Loucy (cell line): Measurements from ENCODE around the gene TNKS1BP1.

Experiments used
- H2AFZ ChIP-seq: fragments of 200-600 bp; sonication (generic); 2 replicates; pipeline ENCODE4 v1.6.0; 2016; ENCODE audit warnings: antibody characterized with exemption, mild to moderate bottlenecking, low read length, moderate library complexity
- H3F3A ChIP-seq: fragments of 200-600 bp; 2 replicates; pipeline ENCODE4 v1.6.0; 2016; ENCODE audit warnings: antibody characterized with exemption, low read depth, mild to moderate bottlenecking
- H3K27me3 ChIP-seq: fragments of 200-600 bp; sonication (generic); 2 replicates; pipeline ENCODE4 v1.6.1; 2014; ENCODE audit warnings: low read length, mild to moderate bottlenecking; ENCODE audit not compliant: insufficient read depth, poor library complexity, severe bottlenecking
- H3K36me3 ChIP-seq: fragments of 200-600 bp; sonication (generic); 2 replicates; pipeline ENCODE4 v1.6.1; 2016; ENCODE audit warnings: low read length; ENCODE audit not compliant: insufficient read depth
- H3K4me1 ChIP-seq: fragments of 200-600 bp; sonication (generic); 2 replicates; pipeline ENCODE4 v1.5.1; 2014; ENCODE audit warnings: low read length, mild to moderate bottlenecking; ENCODE audit not compliant: insufficient read depth, poor library complexity, severe bottlenecking
- H3K4me2 ChIP-seq: fragments of 200-600 bp; sonication (generic); 2 replicates; pipeline ENCODE4 v1.6.0; 2014; ENCODE audit warnings: antibody characterized with exemption, low read length, low read depth, mild to moderate bottlenecking; ENCODE audit not compliant: poor library complexity, severe bottlenecking
- H3K4me3 ChIP-seq: fragments of 200-600 bp; sonication (generic); 2 replicates; pipeline ENCODE4 v1.5.1; 2014; ENCODE audit warnings: low read length, mild to moderate bottlenecking, mixed read lengths; ENCODE audit not compliant: poor library complexity, severe bottlenecking
- H3K79me2 ChIP-seq: fragments of 200-600 bp; sonication (generic); 2 replicates; pipeline ENCODE4 v1.6.1; 2014; ENCODE audit warnings: low read length; ENCODE audit not compliant: insufficient read depth
- H3K9ac ChIP-seq: fragments of 200-600 bp; sonication (generic); 2 replicates; pipeline ENCODE4 v1.6.0; 2014; ENCODE audit warnings: mild to moderate bottlenecking, low read depth, low read length, moderate library complexity; ENCODE audit not compliant: poor library complexity, severe bottlenecking
- H3K9me2 ChIP-seq: fragments of 200-600 bp; sonication (generic); replicated peaks from 2 replicates; pipeline ENCODE4 v1.6.1; 2016; ENCODE audit warnings: low read depth, low read length, mixed read lengths
- H3K9me3 ChIP-seq: fragments of 200-600 bp; sonication (generic); 2 replicates; pipeline ENCODE4 v1.6.1; 2014; ENCODE audit warnings: mild to moderate bottlenecking, antibody characterized with exemption, low read length, low read depth; ENCODE audit not compliant: insufficient read depth
- H4K20me1 ChIP-seq: fragments of 200-600 bp; sonication (generic); 2 replicates; pipeline ENCODE4 v1.6.0; 2014; ENCODE audit warnings: antibody characterized with exemption, low read length, mild to moderate bottlenecking; ENCODE audit not compliant: insufficient read depth, poor library complexity, severe bottlenecking
- EZH2phosphoT487 ChIP-seq: fragments of 200-600 bp; IDR thresholded peaks from 2 replicates; pipeline ENCODE4 v1.6.1; 2018; ENCODE audit warnings: antibody characterized with exemption, mild to moderate bottlenecking, moderate library complexity, borderline replicate concordance
- TF ChIP-seq, protein P1 (sequence below): fragments of 200-600 bp; sonication (generic); conservative IDR thresholded peaks from 2 replicates; pipeline ENCODE4 v1.5.1; 2014; ENCODE audit warnings: mild to moderate bottlenecking, antibody characterized with exemption, low read length

Gene TNKS1BP1, protein sequence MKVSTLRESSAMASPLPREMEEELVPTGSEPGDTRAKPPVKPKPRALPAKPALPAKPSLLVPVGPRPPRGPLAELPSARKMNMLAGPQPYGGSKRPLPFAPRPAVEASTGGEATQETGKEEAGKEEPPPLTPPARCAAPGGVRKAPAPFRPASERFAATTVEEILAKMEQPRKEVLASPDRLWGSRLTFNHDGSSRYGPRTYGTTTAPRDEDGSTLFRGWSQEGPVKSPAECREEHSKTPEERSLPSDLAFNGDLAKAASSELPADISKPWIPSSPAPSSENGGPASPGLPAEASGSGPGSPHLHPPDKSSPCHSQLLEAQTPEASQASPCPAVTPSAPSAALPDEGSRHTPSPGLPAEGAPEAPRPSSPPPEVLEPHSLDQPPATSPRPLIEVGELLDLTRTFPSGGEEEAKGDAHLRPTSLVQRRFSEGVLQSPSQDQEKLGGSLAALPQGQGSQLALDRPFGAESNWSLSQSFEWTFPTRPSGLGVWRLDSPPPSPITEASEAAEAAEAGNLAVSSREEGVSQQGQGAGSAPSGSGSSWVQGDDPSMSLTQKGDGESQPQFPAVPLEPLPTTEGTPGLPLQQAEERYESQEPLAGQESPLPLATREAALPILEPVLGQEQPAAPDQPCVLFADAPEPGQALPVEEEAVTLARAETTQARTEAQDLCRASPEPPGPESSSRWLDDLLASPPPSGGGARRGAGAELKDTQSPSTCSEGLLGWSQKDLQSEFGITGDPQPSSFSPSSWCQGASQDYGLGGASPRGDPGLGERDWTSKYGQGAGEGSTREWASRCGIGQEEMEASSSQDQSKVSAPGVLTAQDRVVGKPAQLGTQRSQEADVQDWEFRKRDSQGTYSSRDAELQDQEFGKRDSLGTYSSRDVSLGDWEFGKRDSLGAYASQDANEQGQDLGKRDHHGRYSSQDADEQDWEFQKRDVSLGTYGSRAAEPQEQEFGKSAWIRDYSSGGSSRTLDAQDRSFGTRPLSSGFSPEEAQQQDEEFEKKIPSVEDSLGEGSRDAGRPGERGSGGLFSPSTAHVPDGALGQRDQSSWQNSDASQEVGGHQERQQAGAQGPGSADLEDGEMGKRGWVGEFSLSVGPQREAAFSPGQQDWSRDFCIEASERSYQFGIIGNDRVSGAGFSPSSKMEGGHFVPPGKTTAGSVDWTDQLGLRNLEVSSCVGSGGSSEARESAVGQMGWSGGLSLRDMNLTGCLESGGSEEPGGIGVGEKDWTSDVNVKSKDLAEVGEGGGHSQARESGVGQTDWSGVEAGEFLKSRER (N-terminal part only)

DNA sequence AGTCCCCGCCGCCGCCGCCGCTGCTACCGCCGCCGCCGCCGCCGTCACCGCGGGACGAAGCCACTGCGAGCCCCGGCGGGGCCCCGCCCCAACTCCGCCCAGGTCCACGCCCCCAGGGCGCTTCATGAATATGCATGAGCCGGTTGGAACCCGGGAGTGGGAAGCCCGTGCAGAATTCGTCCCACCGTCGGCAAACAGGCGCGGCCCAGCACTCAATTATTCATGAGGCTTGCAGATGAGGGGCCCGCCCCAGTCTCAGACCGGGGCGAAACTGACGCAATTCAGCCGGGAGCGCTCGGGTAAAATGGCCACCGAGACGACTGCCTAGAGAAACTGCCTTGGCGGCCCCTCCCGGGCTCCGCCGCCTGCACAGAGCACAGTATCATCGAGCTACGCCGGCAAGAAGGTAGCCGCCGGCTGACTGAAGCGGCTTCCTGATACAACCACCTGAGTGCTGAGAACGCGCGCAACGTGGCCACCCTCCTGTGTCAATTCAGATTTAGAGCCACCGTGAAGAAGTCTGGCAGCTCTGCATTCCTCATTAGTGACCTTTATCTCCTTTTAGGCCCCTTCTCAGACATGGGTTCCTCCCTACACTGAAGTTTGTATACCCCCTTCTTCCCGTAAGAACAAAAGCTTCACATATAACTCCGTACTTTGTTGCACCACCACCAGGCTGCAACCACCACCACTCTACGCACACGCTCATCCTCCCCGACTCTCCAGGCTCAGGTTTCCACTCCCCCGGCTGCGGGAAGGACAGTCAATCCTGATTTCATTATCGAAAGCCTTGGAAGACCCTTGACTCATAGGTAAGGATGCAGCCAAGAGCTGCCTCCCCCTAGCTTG lies at the start of gene TNKS1BP1:
TNKS1BP1 (minus strand) TSS at position 67 of the 849 bp plus-strand sequence. CDS start 3,067 bp downstream, outside the sequence.
- H3K36me3 ChIP-seq = peaks cover 41% of the 10 kb centered on the region; the same call in 1 of the 2 replicates

DNA sequence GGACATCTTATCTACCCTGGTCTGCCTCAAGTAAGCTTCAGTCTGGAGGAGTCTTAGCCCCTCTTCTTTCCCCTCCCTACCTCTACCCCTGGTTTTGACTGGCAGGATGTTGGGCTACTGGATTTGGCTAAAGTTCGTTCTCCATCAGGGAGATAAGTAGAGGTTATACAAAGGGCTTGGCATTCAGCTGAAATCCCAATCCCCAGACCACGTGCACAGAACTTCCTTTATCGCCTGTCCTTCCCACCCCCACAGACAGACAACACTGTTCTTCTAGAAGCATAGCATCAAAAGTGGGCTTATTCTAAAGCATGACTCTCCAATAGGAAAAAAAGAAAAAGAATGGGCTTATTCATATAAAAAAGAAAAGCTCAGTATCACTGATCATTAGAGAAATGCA lies 48.4 kb upstream of the TNKS1BP1 start:
- H3K4me2 ChIP-seq = no peak overlapping the region
- H3K9me3 ChIP-seq = no peaks in the 10 kb centered on the region
- H3K4me3 ChIP-seq = no peak overlapping the region
- no peak overlapping the region for H3K9ac ChIP-seq
- H3F3A ChIP-seq = no peaks in the 10 kb centered on the region
- no peaks in the 10 kb centered on the region for H3K79me2 ChIP-seq
- H3K4me1 ChIP-seq = peaks cover 9% of the 10 kb centered on the region
- H3K9me2 ChIP-seq = no peaks in the 10 kb centered on the region
- no peak overlapping the region for H2AFZ ChIP-seq
- no peaks in the 10 kb centered on the region for H3K27me3 ChIP-seq
- no peaks in the 10 kb centered on the region for H4K20me1 ChIP-seq
- no peaks in the 10 kb centered on the region for H3K36me3 ChIP-seq
- no peak for TF ChIP-seq EZH2phosphoT487
- TF ChIP-seq, protein P1, sequence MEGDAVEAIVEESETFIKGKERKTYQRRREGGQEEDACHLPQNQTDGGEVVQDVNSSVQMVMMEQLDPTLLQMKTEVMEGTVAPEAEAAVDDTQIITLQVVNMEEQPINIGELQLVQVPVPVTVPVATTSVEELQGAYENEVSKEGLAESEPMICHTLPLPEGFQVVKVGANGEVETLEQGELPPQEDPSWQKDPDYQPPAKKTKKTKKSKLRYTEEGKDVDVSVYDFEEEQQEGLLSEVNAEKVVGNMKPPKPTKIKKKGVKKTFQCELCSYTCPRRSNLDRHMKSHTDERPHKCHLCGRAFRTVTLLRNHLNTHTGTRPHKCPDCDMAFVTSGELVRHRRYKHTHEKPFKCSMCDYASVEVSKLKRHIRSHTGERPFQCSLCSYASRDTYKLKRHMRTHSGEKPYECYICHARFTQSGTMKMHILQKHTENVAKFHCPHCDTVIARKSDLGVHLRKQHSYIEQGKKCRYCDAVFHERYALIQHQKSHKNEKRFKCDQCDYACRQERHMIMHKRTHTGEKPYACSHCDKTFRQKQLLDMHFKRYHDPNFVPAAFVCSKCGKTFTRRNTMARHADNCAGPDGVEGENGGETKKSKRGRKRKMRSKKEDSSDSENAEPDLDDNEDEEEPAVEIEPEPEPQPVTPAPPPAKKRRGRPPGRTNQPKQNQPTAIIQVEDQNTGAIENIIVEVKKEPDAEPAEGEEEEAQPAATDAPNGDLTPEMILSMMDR = no peak

More for the DNA sequence above, at the start of gene TNKS1BP1:
- peak within 1 kb of the TSS; percentile 84 for H3K9ac ChIP-seq
- no peaks in the 10 kb centered on the region for H3K9me3 ChIP-seq
- H3K27me3 ChIP-seq = no peaks in the 10 kb centered on the region
- peak within 1 kb of the TSS; percentile 79 for H3K4me3 ChIP-seq
- peak within 1 kb of the TSS; percentile 74 for H2AFZ ChIP-seq
- H3K4me1 ChIP-seq = peaks cover 33% of the 10 kb centered on the region
- TF ChIP-seq, protein P1 = no peak
- no peaks in the 10 kb centered on the region for H3F3A ChIP-seq
- peak within 1 kb of the TSS; percentile 88 for H3K4me2 ChIP-seq
- no peaks in the 10 kb centered on the region for H3K9me2 ChIP-seq
- H4K20me1 ChIP-seq = peaks cover 5% of the 10 kb centered on the region
- H3K79me2 ChIP-seq = peaks cover 9% of the 10 kb centered on the region; the same call in 1 of the 2 replicates

DNA sequence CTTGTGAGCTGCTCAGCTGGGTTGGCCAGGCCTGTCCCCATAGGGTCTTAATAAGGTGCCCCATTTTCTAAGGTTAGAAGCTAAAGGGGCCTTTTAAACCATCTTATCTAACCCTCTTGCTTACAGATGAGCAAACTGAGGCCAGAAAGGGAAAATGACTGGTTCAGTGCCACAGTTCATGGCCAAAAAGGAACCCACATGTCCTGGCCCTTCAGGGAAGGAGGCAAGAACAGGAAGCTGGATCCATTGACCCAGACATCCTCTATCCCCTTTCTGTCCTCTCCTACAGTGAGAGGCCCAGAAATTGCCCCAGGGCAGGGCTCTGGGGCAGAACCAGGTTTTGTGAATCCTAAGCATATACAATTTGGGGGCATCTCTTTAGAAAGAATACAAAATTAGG lies 46.2 kb upstream of the TNKS1BP1 start:
- no peak overlapping the region for H3K9ac ChIP-seq
- H3K9me2 ChIP-seq = no peaks in the 10 kb centered on the region
- peak overlapping the region; percentile 18; the same call in 1 of the 2 replicates for H2AFZ ChIP-seq
- no peaks in the 10 kb centered on the region for H3F3A ChIP-seq
- no peaks in the 10 kb centered on the region for H4K20me1 ChIP-seq
- no peaks in the 10 kb centered on the region for H3K9me3 ChIP-seq
- no peak overlapping the region for H3K4me3 ChIP-seq
- no peak overlapping the region for H3K4me2 ChIP-seq
- H3K4me1 ChIP-seq = peaks cover 9% of the 10 kb centered on the region
- TF ChIP-seq EZH2phosphoT487 = no peak
- TF ChIP-seq, protein P1 = no peak
- H3K36me3 ChIP-seq = no peaks in the 10 kb centered on the region
- H3K27me3 ChIP-seq = no peaks in the 10 kb centered on the region
- no peaks in the 10 kb centered on the region for H3K79me2 ChIP-seq
